Heart right ventricle (tissue), 16 donors: ENCODE measurements around the gene ZSCAN20. TPM values are rescaled to one million over a fixed set of nuclear protein-coding genes. Genes with fewer than 3 reads are reported as not detected.

ENCODE experiments used
- ATAC-seq, 8 donors: fragments of 200-7000 bp; cut with Tn5 transposase; one replicate each; pipeline ENCODE4 v1.9.1; 2020; ENCODE audit warnings: mild to moderate bottlenecking in 8 of 8, moderate library complexity in 8 of 8, moderate number of reproducible peaks in 1 of 8
- DNase-seq, 2 donors: peaks; one replicate each; pipeline ENCODE4 v3.0.0-alpha.2; 2020
- H3K27ac ChIP-seq, 10 donors: fragments of 200-600 bp; sonication (generic) in 2 of 10; one replicate each; pipeline versions ENCODE4 v1.5.0 to v1.8.0; 2020 to 2022; ENCODE audit warnings: mild to moderate bottlenecking in 3 of 10
- H3K27me3 ChIP-seq, 7 donors: fragments of 200-600 bp; one replicate each; pipeline ENCODE4 v1.8.0; 2021 to 2022; ENCODE audit warnings: mild to moderate bottlenecking in 2 of 7
- H3K36me3 ChIP-seq, 9 donors: fragments of 200-600 bp; sonication (generic) in 1 of 9; one replicate each; pipeline versions ENCODE4 v1.5.0 to v1.8.0; 2020 to 2022; ENCODE audit warnings: mild to moderate bottlenecking in 2 of 9
- H3K4me1 ChIP-seq, 9 donors: fragments of 200-600 bp; sonication (generic) in 1 of 9; one replicate each; pipeline versions ENCODE4 v1.5.0 to v1.8.0; 2020 to 2022; ENCODE audit warnings: mild to moderate bottlenecking in 4 of 9
- H3K4me3 ChIP-seq, 10 donors: fragments of 200-600 bp; sonication (generic) in 2 of 10; one replicate each; pipeline versions ENCODE4 v1.5.0 to v1.8.0; 2020 to 2022; ENCODE audit warnings: mild to moderate bottlenecking in 7 of 10, moderate library complexity in 2 of 10
- H3K9me3 ChIP-seq, 11 donors: fragments of 200-600 bp in 10 of 11; sonication (generic) in 2 of 11; one replicate each; pipeline versions ENCODE4 v1.5.0 to v1.8.0; 2013 to 2022; ENCODE audit warnings: mild to moderate bottlenecking in 2 of 11, control low read depth in 1 of 11, moderate library complexity in 1 of 11
- WGBS, 2 donors: extraction: QIAGEN DNeasy Blood & Tissue Kit; methylation state at CpG; one replicate each; pipeline ENCODE4 v1.1.7; 2013; ENCODE audit warnings: inconsistent platforms in 1 of 2; 5-methylcytosine and 5-hydroxymethylcytosine counted together
- intact Hi-C, 10 donors: fragments of 100-400 bp; cut with DNase I; formaldehyde crosslinking; loops; one replicate each; pipeline versions ENCODE4 v1.11.1 to v1.14.2; 2022
- polyA plus RNA-seq, 2 donors: library from polyadenylated mRNA; stranded (reverse); fragments of 200-250 nt; gene quantifications; one replicate each; pipeline ENCODE4 v1.2.3, GENCODE V29; 2013
- total RNA-seq, 10 donors: library from RNA; stranded (reverse); fragmentation: NEBNext Ultra II Directional in 3 of 10; extraction: Animal tissue kit (Norgen Biotek cat#: 25700) in 3 of 10; gene quantifications; one replicate each; pipeline versions ENCODE4 v1.2.1 to v1.2.4, GENCODE V29; 2021 to 2023
- TF ChIP-seq, protein P1 (sequence below), 9 donors: fragments of 200-600 bp; sonication (generic) in 2 of 9; IDR thresholded peaks; one replicate each; pipeline versions ENCODE4 v1.5.0 to v1.8.0; 2021 to 2022; ENCODE audit warnings: antibody characterized with exemption in 9 of 9, mild to moderate bottlenecking in 5 of 9, moderate library complexity in 1 of 9
- donor health status: Arrhythmogenic right ventricular cardiomyopathy.
- donor health status: ischemic (EF 13 %, LVEDD 7.1; RV severe dilation, severe dysfunction).
- donor health status: healthy with polysubstance abuse.
- donor health status: DM: no; HTN: yes; CAD: no.
- donor health status: DM: no; HTN: no; CAD: no.
- donor health status: ischemic (EF 25% LVEDD 6.9; RV normal size, moderate dysfunction).
- donor health status: ischemic (EF 25% LVEDD 5.7; RV mildly dilated, moderate dysfunction).
- donor health status: healthy.
- donor health status: DM: yes; HTN: yes; CAD: no.
- donor health status: Ischemic cardiomyopathy.
- donor health status: ischemic (EF 35%, LVEDD 5.7; RV mildly dilated, moderate dysfunction).
- donor health status: nonischemic (EF 11% LVEDD 7.7; RV severe dilation, severe dysfunction).
- donor health status: DM: yes; HTN: yes; CAD: no.
- donor health status: PGD.
- donor health status: ischemic (EF 29% LVEDD 5.4; RV normal size, mild dysfunction).
- donor health status: nonischemic (EF 23%, LVEDD 6.1; RV moderate dilation, normal function).

Gene ZSCAN20
- total and polyA plus RNA-seq, 12 donors = 0.83 to 9.3 (median 5.6) TPM

- H3K36me3 ChIP-seq = peaks cover 0 to 80% (median 42%) of the 10 kb centered on the region in 9 donors
- H3K4me3 ChIP-seq = no peak overlapping the region
- peaks cover 0 to 32% (median 13%) of the 10 kb centered on the region in 11 donors for H3K9me3 ChIP-seq
- intact Hi-C loops = no loop called here
- no peak overlapping the region for H3K27ac ChIP-seq
- TF ChIP-seq, protein P1, sequence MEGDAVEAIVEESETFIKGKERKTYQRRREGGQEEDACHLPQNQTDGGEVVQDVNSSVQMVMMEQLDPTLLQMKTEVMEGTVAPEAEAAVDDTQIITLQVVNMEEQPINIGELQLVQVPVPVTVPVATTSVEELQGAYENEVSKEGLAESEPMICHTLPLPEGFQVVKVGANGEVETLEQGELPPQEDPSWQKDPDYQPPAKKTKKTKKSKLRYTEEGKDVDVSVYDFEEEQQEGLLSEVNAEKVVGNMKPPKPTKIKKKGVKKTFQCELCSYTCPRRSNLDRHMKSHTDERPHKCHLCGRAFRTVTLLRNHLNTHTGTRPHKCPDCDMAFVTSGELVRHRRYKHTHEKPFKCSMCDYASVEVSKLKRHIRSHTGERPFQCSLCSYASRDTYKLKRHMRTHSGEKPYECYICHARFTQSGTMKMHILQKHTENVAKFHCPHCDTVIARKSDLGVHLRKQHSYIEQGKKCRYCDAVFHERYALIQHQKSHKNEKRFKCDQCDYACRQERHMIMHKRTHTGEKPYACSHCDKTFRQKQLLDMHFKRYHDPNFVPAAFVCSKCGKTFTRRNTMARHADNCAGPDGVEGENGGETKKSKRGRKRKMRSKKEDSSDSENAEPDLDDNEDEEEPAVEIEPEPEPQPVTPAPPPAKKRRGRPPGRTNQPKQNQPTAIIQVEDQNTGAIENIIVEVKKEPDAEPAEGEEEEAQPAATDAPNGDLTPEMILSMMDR (IDR thresholded peaks at IDR 0.05) = no peak
- DNase-seq = no peak
- no peak for ATAC-seq
- H3K4me1 ChIP-seq = peaks cover 0 to 7% (median 0%) of the 10 kb centered on the region in 9 donors
- 97% methylated on average over 2 of the region's 2 CpGs for WGBS, 2 donors
- no peaks in the 10 kb centered on the region for H3K27me3 ChIP-seq
Measured at GRCh38 chr1:33482412-33482811, 10.0 kb downstream of the ZSCAN20 start.

DNA sequence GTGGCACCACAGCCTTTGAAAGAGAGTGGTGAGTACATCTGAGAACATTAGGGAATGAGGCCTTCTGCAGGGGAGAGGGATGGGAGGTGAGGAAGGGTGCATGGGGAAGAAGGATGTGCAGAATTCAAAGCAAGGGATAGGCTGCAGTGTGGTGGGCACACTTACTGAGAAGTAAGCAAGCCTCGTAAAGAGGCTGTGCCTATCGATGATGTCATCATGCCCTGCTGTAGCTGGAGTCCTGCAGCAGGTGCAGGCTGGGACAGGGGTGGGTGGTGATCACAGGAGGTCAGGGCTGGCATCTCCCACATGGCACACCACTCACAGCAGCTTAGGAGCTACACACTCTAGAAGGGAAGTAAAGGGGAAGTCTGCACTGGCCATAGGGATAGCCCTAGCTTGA, 16.2 kb downstream of the ZSCAN20 start:
- Histone ChIP-seq H3K27ac (no peak overlapping the region), H3K4me3 (no peak overlapping the region), H3K27me3 (no peaks in the 10 kb centered on the region), H3K9me3 (peaks cover 0 to 40% (median 21%) of the 10 kb centered on the region in 11 donors), H3K36me3 (peaks cover 0 to 96% (median 67%) of the 10 kb centered on the region in 9 donors), H3K4me1 (no peaks in the 10 kb centered on the region)
- intact Hi-C loops = no loop called here
- TF ChIP-seq, protein P1 (IDR thresholded peaks at IDR 0.05) = no peak
- WGBS, 2 donors = 91 to 98% methylated on average over 2 of the region's 2 CpGs
- ATAC-seq (no peak), DNase-seq (no peak)

GRCh38 chr1:33494929-33495328, 22.5 kb downstream of the ZSCAN20 start:
- Histone ChIP-seq H3K36me3 (peaks cover 0 to 83% (median 59%) of the 10 kb centered on the region in 9 donors), H3K4me1 (no peaks in the 10 kb centered on the region), H3K27ac (no peak overlapping the region), H3K27me3 (no peaks in the 10 kb centered on the region), H3K9me3 (peaks cover 0 to 66% (median 32%) of the 10 kb centered on the region in 11 donors), H3K4me3 (no peak overlapping the region)
- no peak for DNase-seq
- TF ChIP-seq, protein P1 (IDR thresholded peaks at IDR 0.05) = no peak
- intact Hi-C loops = loop anchor here in 1 of 10 donors (10.0 kb wide), 1 partner anchor 130 kb away; no protein-coding TSS in a partner anchor
- ATAC-seq = no peak
- WGBS, 2 donors = 97 to 98% methylated on average over 9 of the region's 9 CpGs

DNA sequence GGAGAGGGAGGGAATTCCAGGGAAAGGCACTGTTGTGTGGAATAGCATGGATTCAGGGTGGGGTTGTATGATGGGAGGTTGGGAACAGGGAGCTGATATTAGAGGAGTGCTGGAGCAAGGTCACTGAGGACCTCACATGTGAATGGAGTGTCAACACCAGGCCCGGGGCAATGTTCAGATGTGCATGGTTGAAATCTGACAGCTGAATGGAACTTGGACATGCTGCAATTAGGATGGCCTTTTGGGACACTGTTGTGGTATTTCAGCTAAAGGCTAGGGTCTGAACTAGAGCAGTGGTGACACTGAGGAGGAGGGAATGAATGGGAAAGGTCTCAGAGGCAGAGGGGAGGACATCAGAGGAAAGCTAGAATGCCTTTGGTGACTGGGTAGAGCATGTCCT, 25.0 kb downstream of the ZSCAN20 start:
- no peak for ATAC-seq
- no peak overlapping the region for H3K27ac ChIP-seq
- TF ChIP-seq, protein P1 (IDR thresholded peaks at IDR 0.05) = no peak
- no peaks in the 10 kb centered on the region for H3K27me3 ChIP-seq
- no peak overlapping the region for H3K4me3 ChIP-seq
- H3K4me1 ChIP-seq = no peaks in the 10 kb centered on the region
- H3K36me3 ChIP-seq = peaks cover 0 to 59% (median 35%) of the 10 kb centered on the region in 9 donors
- no peak for DNase-seq
- WGBS, 2 donors = 94 to 100% methylated on average over 1 of the region's 1 CpG
- intact Hi-C loops = loop anchor here in 1 of 10 donors (10.0 kb wide), 1 partner anchor 127 kb away; no protein-coding TSS in a partner anchor
- H3K9me3 ChIP-seq = peaks cover 0 to 53% (median 32%) of the 10 kb centered on the region in 11 donors
